ENCODE measurements around the gene DCLK1.

DCLK1 gene

DNA sequence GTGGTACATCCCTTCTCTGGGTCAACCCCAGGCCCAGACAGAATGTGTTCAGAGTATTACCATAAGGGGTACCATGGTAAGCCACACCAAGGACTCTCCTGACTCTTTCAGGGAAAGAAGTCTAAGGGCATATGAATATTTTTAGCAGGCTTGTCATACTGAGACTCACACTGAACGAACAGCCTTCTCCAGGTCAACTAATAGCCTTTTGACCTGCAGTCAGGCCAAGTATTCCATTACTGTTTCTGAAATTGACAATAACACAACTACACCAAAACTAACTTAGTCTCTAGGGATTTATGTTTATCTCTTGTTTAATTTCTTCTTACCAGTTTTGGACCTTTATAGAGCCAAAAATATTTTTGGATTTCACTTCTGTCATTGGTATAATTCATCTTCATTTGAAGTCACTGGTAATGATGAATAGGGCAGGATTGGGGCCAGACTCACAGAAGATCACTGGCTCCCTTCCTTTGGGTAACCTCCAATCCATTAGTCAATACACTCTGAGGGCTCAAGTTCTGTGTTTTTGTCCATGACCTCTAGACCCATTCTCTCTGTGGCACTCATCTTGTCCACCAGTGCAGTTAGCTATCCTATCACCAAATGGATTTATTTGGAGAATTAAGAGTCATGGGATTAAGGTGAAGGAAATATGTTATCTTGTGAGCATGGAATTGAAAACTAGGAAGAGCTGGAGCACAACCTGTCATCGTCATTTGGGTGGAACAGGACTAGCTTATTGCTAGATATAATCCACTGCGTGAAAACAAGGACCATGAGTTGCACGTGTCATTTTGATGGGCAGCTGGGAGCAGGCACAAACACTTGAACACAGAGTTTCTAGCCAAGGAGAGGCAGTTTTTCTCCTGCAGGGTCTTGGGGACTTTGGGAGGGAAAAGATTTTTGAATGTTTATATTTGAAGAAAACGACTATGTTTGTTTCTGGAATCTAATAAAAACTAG is 313.3 kb downstream of the DCLK1 start:
- DNase-seq: no peak

DNA sequence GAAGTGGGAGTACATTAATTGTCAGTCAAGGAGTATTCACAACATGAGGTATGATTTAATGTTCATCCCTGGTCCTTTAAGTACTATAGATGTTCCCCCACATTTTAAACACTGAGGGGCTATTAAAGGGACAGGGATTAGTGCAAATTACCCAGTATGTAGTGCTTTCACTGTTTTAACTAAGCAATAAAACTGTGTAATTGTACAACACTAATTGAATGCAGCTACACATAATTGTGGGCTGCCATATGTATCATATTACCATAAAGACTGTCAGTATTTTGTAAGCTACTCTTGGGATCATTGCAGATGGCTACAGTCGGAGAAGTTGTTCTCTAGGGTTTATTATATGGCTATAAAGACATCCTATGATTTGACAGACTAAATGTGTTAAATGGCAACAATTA is 316.6 kb downstream of the DCLK1 start:
- DNase-seq: peak; percentile 33 to 90 (median 38)

DNA sequence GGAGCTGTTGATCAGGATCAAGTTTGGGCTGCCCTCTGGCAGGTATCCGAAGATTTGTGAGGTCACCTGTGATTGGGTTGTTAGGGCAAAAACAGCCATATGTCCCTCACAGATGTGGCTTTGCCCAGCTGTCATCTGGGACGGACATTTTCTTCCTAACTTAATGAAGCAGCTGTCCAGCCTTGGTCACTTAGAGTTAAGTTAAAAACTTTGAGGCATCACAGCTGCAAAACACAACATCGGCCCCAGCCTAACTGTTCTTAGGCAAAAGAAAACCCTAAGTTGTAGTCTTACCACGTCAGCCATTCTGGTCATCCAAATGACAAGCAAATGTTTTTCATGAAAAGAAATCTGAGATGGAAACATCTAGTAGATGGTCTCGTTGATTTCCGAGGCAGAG is 318.4 kb downstream of the DCLK1 start:
- no peak for DNase-seq

DNA sequence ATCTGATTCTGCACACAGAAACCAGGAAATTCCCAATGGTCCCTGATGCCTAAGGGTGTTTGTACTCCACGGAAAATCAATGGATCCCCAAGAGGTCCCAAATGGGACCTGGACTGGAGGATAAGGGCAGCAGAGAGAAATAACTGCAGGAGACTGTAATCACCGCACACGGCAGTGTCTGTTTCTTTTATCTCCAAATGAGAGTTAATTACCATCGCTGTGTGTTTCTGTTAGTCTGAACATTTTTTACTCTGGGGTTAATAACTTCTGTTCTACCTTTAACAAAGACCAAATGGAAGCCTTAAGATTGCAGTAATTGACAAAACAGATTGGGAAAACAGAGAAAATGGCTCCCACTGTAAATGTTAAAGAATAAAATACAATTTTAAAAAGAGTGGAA is 320.9 kb downstream of the DCLK1 start:
- peak in 2 of 3 experiments; percentile 6 to 49 for DNase-seq

DNA sequence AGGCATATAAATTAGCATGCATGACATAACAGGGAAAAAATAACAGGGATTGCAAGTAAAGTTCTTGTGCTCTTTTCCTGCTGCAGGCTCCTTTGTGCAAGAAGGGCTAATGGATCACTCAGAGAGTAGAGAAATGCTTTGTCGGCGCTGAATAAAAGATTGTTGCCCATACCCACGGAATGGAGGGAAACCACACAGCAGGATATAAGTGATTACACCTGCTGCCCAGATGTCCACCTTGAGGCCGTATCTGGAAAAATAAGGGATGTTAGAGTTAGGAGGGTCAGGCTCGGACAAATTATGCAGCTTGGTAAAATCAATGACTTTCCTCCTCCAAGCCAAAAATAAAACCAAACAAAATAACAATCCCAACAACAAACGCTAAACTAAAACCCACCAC is 322.3 kb downstream of the DCLK1 start:
- peak in 1 of 3 experiments; percentile 2 for DNase-seq

DNA sequence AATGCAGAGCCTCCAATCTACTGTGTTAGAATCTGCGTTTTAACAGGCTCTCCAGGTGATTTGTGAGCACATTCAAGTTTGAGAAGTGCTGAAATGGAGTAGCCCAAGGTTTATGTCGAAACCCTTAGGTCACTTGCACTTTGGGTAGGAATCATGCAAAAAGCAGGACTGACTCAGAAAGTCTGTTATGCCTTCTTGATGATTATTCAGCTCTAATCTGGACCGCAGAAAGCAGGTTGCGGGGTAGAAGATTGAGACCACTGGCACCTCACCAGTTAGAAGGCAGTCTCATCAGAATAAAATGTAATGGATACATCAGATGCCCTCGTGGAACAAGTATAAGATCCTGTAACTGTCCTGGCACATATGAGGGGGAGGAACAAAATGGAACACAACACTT is 326.3 kb downstream of the DCLK1 start:
- DNase-seq: no peak

DNA sequence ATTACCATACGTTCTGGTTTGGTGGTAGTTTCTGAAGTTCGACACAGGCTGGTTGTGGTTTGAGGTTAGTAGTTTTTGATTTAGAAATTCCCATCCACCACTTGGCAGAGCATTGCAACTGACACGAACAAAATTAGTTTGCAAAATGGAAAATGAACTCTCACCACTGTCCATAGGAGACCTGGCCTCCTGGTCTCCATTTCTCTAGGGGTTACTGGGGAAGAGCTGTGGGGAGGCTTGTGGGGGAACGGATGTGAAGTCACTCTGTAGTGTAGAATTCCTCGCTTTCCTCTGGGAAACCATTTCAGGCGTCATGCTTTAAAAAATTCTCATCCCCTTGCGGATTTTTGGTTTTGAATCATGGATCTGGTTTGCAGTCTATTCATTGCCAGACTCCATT is 333.2 kb downstream of the DCLK1 start:
- DNase-seq: no peak

DNA sequence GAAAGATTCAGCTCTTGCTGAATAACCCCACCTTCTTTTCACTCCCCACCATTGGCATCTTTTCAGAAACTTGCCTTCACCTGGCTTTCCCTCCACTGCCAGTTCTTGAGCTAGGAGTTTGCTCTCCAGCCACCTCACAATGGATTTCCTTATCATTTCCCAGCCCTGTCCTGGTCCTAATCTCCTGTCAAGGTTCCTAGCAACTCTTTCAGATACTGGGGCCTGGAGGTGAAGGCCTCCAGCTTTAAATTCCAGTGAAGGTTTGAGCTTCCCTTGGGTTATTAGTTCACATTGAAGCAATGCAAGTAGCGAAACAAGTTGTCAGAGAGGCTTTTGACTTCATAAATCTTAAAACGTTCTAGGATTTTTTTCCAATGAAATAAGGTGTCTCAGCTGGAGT is 333.9 kb downstream of the DCLK1 start:
- DNase-seq: no peak

DNA sequence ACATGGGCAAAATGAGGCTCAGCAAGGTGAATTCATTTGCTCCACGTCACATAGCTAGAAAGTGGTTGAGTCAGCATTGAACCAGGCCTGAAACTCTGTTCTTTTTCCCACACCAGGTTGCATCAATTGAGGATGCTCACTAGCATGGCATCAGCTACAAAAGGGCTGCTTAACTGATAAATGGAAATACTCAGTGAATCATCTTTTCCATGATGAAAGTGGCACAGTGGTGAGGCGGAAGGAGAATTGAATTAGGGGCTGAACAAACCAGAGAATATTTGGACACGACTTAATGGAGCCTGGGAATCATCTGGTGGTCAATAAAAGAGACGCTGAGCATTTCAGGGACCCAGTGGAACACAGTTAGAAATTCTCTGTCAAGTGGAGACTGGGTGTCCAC is 334.6 kb downstream of the DCLK1 start:
- no peak for DNase-seq

DNA sequence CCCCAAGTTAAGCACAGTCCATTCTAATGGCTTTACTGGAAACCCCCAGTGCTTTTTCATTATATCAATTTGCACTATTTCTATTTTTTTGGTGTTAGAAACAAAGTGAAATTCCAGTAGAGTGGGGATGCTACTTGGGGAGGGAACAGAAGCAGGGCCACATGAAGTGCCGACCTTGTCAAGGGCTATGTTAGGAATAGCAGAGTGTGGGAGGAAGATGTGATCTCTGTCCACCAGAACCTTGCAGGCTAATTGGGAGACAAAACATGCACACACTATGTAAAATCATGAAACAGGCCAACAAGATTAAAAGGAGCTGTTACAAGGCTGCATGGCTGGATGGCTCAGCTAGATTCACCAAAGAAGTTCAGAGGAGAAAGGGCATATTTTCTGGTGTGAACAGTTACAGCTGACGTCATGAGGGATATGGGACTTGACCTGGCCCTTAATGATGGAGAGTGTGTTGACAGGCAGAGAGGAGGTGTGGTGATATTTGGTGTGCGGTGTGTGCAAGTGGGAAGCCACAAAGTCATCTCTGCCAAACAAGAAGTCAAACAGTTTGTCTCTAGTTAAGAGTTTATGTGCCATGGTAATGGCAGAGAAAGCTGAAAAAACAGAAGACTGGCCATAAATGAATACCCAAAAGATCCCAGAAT is 336.3 kb downstream of the DCLK1 start:
- no peak for DNase-seq

DNA sequence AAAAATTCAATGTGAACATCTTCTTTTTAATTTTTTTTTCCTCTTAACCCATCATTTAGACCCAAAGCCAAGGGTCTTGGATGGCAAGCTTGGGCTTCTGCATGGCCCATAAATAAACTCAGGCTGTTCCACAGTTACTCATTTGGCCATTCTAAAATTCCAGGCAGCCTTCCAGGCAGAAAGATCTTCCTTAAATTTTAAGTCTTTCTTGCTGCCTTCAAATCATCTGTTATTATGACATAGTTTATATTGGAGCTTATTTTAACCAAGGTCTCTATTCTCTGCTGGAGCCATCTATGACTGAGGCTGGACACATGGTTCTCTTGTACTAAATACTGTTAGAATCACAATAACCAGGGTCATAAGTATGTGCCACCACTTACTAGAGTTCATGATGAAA is 337.4 kb downstream of the DCLK1 start:
- no peak for DNase-seq

DNA sequence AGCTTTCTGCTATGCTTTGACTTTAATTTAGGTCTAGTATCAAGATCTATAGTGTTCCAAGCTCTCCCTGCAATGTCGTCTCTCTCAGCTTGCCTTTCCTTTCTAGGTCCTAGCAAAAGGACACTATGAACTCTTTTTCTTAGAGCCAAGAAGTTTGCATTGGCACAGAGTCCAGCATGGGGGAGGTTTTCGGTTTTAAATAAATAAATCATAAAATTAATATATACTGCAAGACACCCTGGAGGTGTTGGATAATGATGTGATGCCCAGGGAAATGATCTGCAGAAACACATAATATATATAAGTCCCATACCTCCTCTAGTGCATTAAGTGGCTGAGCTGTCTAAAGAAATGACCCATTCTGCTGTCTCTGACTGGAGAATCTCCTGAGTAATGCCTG is 338.3 kb downstream of the DCLK1 start:
- DNase-seq: no peak

DNA sequence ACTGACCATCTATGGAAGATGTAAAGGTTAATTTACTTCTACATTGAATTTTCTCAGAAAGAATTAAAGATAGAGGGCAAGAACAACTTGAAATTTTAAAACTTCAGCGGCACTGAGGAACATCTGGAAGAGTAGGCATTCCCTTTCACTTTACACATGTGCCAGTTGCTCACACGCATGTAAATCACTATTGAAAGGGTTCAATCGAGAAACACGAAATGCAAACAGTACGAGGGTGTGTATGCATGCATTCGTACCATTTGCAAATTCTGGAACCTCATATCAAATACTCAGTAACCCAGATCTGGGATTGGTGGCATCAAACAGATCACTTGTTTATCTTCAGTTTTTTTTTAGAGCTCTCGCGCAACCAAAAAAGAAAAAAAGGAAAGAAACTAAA is 339.2 kb downstream of the DCLK1 start:
- no peak for DNase-seq

DNA sequence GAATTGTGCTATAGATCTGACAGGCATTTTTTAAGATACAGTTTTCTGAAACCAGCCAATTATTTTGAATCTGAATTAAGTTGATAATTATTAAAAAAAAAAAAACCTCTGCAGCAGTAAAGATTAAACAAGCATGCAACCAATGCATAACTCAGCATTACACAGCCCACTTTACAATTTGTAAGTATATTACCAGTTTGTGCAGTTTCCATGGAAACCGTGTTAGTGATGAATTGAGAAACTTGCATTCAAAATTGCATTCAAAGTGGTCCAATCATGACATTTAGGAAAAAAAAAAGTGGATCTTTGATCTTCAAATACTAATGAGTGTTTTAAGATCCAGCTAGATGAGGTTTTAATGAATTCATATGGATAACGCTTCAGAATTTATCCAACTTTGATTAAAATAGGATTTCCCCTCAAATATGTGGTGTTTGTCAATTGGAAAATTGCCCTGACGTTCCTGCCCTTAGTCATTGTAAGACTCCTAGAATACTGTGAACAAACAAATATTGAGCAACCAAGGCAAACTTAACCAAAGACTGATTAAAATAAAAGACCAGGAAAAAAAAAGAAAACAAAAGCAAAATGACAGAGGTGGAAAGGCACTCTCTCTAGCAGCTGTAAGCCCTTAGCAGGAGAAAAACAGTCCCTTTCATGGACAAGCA is 339.9 kb downstream of the DCLK1 start:
- DNase-seq: no peak

DNA sequence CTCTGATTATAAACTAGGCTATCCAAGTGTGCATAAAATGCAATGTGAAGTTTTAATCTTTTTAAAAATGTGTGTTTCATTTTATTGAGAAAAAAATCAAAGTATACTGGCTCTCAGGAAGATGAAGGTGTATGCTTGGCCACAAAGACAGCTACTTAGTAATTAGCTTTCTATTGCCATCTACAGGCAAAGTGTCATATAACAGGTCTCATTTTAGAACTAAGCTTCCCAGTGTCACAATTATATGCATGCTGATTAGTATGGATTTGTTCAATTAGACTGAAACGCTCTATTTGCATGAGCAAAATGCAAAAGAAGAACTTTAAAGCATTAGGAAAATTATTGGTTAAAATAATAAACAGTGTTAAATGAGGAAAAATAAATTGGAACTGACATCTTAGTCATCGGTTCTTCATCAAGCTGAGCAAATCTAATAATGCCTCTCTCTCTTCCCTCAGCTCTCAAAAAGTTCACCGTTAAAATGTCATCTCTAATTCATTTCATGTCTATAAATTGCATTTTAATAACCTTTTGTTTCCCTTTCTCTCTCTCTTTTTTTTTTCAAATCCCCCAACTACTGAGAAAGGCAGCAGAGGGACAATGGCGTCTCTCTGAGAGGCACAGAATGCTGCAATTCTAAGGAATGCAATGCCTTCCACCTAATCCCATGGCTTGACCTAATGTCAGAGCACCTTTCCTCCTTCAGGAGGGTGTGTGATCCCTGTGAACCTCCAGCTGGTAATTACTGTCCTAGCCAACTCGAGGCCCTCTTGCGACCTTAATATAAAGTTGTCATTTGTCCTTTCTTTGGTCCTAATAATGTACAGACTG is 341.6 kb downstream of the DCLK1 start:
- DNase-seq: peak; percentile 10 to 59 (median 28)

DNA sequence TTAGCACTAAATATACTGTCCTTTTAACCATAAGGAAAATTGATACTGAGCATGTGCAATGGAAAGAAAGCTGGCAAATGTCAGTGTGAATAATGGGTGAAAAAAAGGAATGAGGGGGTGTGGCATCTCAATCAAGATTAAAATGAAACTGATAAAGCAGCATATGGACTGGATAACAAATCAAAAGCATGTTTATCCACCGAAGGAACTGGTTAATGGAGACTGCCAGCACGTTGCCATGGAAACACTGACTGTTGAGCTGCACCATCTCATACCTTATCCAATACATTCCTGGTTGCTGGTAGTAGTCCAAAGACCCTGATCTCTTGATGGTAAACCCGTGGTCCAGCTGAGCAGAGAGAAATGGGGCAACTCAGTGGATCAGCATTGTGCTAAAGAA is 343.2 kb downstream of the DCLK1 start:
- DNase-seq: peak in 1 of 3 experiments; percentile 39

DNA sequence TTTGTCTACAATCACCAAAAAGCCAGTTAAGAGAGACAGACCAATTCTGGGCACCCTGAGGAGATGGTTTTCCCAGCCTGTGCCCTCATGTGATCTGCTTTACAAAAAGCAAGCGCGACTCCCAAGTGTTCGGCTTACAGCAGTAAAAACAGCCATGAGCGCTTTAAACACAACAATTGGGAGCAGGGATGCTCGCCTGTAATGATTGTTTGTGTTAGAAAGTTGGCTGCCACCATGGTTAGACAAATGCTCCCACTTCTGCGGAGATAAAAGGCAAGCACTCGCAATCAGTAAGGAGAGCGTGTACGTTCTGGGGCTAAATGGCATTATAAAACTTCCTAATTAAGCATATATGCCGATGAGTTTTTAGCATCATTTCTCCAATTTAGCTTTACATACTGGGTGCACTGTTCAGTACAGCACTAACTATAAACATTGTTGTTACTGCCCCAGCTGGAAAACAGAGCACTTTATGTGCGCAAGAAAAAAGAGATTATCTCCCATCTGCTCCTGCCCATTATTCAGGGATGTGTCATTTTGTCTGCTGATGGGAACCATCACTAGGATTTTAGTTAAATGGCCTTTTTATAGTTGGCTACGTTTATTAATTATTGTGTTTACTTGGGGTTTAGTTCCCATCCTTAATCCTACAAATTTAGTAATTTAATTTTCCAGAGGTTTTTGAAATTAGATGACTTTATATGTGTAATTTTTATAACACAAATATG is 345.4 kb downstream of the DCLK1 start:
- DNase-seq: peak in 2 of 3 experiments; percentile 10 to 53

DNA sequence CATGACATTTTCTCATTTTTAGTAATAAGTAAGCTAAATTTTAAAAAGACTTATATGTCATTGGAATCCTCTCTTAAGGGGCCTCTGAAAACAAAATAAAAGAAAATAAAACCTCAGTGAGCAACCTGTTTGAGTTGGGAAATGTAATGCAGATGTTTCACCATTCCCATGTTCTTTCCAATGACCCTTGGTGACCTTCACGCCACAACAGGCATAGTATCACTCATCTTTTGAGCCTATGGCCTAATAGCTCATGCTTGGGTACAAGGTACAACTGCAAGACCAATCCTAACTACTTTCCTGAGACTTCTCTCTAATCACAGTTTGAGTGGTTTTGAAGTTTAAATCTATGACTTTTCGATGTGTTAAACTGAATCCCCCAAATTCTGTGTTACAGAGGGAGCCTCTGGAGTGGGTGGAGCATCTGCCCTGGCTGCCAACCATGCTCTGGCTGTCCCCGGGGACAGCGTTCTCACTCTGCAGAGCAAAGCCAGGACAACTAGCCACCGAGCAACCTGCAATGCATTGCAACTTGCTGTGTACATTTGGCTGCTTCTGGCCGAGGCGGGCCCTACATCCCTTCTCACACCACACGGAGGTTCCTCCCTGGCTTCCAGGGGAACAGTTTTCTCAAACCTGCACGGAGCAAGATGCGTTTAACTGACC is 346.8 kb downstream of the DCLK1 start:
- DNase-seq: no peak

DNA sequence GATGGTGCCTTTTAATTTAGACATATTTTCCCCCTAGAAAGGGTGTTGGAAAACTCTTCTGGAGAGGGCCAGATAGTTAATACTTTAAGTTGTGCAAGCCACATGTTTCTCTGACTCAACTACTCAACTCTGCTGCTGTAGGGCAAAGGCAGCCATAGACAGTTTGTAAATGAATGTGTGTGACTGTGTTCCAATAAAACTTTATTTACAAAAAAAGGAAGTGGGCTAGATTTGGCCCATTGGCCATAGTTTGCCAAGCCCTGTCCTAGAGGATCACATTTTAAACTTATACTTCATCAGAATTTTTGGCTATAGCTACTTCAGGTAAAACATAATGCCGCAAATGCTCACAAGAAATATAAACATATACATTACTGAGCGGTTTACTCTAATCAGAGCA is 348.4 kb downstream of the DCLK1 start:
- DNase-seq: no peak

DNA sequence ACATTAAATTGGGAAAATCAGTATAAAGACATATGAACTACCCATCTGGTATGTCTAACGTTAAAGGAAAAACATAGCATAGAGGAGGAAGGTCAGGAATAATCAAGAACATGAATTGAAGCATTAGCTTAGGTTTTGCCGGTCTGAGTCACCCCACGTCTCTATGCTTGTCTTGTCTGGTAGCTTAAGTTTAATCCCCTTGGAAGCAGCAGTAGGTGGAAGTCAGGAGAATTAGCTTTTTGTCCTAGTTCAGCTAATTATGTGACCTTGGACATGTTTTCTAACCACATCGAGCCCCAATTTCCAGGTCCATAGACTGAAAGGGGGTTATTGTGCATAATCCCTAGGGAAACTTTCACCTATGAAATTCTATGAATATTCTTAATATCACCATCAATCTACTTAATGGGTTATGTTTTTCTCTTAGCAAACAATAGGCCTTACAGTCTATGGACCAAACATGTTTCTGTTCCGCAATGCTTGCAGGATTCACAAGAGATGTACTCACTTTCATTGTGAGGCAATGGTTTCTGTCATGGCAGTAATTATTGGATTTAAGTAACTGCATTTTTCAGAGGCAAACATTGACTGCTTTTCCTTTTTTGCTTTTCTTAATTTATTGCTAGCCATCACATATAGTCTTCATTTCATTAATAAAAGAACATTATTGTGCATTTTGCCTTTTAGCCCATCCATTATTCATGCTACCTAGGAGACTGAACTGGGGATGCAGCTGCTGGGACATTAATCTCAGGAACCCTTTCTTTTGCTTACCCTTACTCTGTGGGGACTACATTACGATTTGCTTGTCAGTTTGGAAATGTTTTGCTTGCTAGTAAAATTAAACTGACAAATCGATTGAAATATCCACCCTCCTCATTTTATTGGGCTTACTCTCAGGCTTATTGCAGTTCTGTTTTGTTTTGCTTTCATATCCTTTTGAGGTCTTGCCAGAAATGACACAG is 349.9 kb downstream of the DCLK1 start:
- no peak for DNase-seq
